ENCODE measurements around the gene ITGB6.
"Not testable (repeated sequence)": the region's sequence is repeated elsewhere in the genome, so short reads cannot be mapped to it uniquely, and the experiment has no call there.

ITGB6 gene

DNA sequence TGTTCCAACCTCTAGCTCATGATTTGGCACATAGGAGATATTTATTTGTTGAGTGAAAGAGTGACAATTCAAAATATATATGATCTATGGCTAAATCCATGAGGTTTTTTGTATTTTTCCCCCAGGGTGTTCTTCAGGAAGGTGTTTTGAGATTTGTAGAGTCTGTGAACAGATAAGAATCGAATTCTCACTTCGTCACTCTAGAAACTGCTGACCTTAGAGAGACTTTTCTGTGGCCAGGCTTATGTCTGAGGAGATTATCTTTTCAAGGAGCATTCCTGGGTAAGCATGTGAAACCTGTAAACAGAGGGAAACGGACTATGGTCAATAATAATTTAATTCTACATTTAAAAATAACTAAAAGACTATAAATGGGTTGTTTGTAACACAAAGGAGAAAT is 849 bp upstream of the ITGB6 start:
- no peak for DNase-seq (ENCODE audit: low read depth, low spot score)
- no peak overlapping the region for H3K4me3 ChIP-seq (ENCODE audit: low read length)

- no peak overlapping the region for H3K4me3 ChIP-seq (ENCODE audit: low read length)
- DNase-seq (ENCODE audit: low read depth, low spot score) = no peak
Observed at GRCh38 chr2:160199053-160199452, 1.0 kb downstream of the ITGB6 start.

GRCh38 chr2:160197587-160197986 is 2.5 kb downstream of the ITGB6 start:
- DNase-seq (ENCODE audit: low read depth, low spot score) = no peak
- no peak overlapping the region for H3K4me3 ChIP-seq (ENCODE audit: low read length)

GRCh38 chr2:160194946-160195345 is 5.1 kb downstream of the ITGB6 start:
- no peak overlapping the region for H3K4me3 ChIP-seq (ENCODE audit: low read length)
- peak; percentile 61 for DNase-seq (ENCODE audit: low read depth, low spot score)

- no peak overlapping the region for H3K4me3 ChIP-seq (ENCODE audit: low read length)
- DNase-seq (ENCODE audit: low read depth, low spot score) = no peak
Observed at GRCh38 chr2:160194351-160194750, 5.7 kb downstream of the ITGB6 start.

DNA sequence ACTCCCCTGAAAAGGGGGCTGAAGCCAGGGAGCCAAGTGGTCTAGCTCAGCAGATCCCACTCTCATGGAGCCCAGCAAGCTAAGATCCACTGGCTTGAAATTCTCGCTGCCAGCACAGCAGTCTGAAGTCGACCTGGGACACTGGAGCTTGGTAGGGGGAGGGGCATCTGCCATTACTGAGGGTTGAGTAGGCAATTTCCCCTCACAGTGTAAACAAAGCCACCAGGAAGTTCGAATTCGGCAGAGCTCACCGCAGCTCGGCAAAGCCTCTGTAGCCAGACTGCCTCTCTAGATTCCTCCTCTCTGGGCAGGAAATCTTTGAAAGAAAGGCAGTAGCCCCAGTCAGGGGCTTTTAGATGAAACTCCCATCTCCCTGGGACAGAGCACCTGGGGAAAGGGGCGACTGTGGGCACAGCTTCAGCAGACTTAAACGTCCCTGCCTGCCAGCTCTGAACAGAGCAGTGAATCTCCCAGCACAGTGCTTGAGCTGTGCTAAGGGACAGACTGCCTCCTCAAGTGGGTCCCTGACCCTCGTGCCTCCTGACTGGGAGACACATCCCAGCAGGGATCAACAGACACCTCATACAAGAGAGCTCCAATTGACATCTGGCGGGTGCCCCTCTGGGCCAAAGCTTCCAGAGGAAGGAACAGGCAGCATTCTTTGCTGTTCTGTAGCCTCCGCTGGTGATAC is 18.8 kb downstream of the ITGB6 start:
- DNase-seq (ENCODE audit: low read depth, low spot score) = peak; percentile 93
- H3K4me3 ChIP-seq (ENCODE audit: low read length) = peak overlapping the region; percentile 19

- not testable (repeated sequence) for DNase-seq (ENCODE audit: low read depth, low spot score)
Observed at GRCh38 chr2:160180690-160181089, 19.4 kb downstream of the ITGB6 start.

DNA sequence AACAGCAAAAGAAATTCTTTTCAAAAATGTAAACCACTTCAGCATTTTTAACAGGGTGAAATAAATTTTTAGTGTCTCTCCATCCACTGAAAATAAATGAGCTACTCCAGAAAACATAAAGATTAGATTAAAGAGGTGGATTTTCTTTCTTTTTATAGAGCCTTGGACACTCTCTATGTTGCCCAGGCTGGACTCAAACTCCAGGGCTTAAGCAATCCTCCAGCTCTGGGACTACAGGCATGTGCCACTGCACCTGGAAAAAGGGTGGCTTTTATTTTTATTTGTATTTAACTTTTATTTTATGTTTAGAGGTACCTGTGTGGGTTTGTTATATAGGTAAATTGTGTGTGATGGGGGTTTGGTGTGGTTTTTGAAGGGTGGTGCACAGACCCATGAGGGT is 19.9 kb downstream of the ITGB6 start:
- DNase-seq (ENCODE audit: low read depth, low spot score) = no peak
- no peak overlapping the region for H3K4me3 ChIP-seq (ENCODE audit: low read length)

More at GRCh38 chr2:160180690-160181089, 19.4 kb downstream of the ITGB6 start:
- H3K4me3 ChIP-seq (ENCODE audit: low read length) = peak overlapping the region; percentile 19

GRCh38 chr2:160175169-160176134 is 24.6 kb downstream of the ITGB6 start:
- no peak for DNase-seq (ENCODE audit: low read depth, low spot score)

DNA sequence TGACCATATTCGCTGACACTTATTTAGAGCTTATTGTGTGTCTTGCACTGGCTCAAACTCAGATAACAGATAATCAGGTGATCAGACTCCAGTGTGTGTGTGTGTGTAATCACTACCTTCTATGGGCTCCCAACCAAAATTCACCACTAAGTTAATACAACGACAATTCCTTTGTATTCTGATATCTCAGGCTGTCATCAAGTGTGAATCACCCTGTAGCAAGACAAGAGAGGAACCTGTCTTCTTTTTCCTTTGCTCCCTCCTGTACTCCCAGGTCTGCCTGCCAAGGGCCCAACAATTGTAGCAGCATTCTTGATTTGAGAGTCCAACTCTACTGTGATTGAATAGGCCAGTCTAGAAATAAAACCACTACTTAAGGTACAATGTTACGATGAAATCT is 25.8 kb downstream of the ITGB6 start:
- no peak for DNase-seq (ENCODE audit: low read depth, low spot score)
- no peak overlapping the region for H3K4me3 ChIP-seq (ENCODE audit: low read length)

More at GRCh38 chr2:160175169-160176134, 24.6 kb downstream of the ITGB6 start:
- no peak overlapping the region for H3K4me3 ChIP-seq (ENCODE audit: low read length)

DNA sequence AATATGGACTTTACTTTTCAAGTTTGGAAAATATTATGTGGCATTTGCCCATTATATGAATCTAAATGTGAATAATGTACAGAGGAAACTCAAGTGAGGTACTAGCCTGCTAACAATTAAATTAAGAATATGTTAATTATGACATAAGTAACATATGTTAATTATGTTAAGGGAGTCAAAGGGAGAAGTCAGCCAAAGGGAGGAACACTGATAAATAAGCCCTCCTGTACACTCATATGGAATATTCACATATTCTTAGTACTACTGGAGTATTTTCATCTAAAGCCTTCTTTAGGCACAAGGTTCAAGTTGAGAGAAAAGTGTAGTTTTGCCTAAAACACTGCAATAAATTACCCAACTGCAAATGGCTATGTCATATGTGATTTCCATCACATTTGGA is 30.1 kb downstream of the ITGB6 start:
- DNase-seq (ENCODE audit: low read depth, low spot score) = no peak
- H3K4me3 ChIP-seq (ENCODE audit: low read length) = no peak overlapping the region

- no peak for DNase-seq (ENCODE audit: low read depth, low spot score)
- no peak overlapping the region for H3K4me3 ChIP-seq (ENCODE audit: low read length)
Observed at GRCh38 chr2:160169471-160169870, 30.6 kb downstream of the ITGB6 start.

GRCh38 chr2:160168878-160169277 is 31.2 kb downstream of the ITGB6 start:
- DNase-seq (ENCODE audit: low read depth, low spot score) = no peak
- H3K4me3 ChIP-seq (ENCODE audit: low read length) = no peak overlapping the region

DNA sequence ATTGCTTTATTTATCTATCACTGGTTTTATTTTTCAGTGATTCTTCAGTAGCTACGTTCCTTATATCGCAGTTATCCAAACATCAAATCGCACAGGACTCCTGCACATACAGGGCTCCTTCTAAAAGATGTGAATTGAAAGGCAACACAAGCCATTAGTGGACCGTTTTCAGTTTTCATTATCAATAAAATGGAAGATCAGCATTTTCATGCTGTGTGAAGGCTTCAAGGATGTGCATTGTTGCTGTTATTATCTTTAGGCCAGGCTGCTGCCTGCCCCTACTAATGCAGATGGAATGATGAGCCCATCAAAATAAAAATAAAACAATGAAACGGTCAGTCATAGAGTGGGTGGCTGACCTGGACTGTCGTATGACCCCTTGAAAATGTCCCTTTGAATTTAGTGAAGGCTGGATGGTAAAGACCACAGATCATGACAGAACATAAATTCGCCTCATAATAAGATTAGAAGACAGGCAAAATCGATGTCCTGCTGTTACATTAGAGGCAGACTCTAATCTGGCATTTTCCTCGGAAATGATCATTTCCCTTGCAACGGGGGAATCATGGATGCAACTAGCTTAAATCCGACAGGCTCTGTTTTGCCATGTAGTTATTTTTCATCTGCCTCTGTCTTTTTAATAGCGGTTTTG is 32.9 kb downstream of the ITGB6 start:
- no peak for DNase-seq (ENCODE audit: low read depth, low spot score)
- no peak overlapping the region for H3K4me3 ChIP-seq (ENCODE audit: low read length)

GRCh38 chr2:160165996-160166395 is 34.1 kb downstream of the ITGB6 start:
- no peak for DNase-seq (ENCODE audit: low read depth, low spot score)
- H3K4me3 ChIP-seq (ENCODE audit: low read length) = no peak overlapping the region

DNA sequence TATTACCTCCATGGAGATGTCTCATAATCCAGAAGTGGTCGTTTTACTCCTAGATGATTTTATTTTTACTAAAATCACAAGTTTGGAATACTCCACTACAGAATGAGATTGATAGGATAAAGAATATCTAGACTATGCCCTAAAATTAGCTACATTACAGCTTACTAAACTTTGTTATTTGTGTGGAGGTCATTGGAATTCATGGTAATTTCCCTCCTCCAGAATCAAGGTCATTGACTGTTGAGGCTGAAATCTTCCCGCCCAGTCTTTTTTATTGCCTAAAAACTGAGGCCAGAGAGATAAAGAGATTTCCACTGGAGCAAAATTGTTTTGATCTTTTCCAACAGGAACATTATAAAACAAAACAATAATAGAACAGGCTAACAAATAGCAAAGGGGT is 35.0 kb downstream of the ITGB6 start:
- no peak overlapping the region for H3K4me3 ChIP-seq (ENCODE audit: low read length)
- no peak for DNase-seq (ENCODE audit: low read depth, low spot score)

DNA sequence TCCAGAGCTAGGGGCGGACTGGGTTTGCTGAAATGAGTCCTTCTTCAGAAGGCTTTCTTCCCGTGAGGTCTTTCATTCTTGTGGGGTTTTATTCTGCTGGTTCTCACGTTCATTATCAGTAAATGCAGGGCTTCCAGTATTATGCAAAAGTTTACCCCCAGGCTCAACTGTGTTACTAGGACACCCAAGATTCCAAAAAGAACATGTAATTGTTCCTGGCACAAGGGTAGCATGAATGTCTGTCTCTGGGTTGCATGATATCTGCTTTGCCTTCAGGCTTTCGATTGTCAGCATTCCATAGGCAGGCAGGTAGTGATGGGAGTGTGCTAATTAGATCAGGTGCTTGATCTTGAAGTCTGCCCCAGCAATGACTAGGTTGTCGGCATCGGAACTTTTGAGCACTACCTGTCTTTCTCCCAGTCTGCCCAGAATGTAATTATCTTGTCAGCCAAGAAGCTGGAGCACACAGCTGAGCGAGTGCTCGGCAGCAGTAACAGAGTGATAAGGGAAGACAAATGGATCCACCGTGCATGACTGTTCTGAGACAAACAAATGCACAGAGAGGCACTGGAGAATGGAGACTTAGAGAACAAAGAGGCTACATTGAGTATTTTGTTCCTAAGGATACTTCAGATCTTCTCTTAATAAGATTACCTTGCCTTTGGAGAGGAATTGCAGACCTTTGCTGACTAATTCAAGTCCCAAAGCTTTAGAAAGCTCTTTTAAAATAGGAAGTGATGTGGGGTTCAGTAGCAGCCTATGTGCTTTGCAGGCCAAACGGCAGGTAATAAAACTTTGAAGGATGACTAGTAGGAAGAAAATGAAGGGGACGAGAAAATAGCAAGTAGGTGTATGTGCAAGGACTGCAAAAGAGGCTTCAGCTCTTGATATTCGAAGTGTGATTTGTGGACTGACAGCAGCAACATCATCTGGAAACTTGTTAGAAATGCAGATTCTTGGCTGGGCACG is 41.9 kb downstream of the ITGB6 start:
- DNase-seq (ENCODE audit: low read depth, low spot score) = no peak
- H3K4me3 ChIP-seq (ENCODE audit: low read length) = no peak overlapping the region

DNA sequence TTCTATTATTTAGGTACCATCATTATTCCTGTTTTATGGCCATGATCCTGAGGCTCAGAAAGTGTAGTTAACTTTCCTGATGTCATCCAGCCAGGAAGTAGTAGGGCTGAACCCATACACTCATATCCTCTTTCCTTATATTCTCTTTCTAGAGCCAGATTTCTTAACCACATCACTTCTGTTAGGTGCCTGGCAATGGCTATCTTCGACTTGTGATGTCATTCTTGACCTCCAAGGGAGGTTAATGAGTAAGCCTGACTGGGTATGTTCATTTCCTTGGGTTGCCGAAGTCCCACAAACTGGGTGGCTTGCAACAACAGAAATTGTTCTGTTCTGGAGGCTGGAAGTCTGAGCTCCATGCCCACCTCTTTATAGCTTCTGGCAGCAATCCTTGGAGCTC is 43.4 kb downstream of the ITGB6 start:
- no peak for DNase-seq (ENCODE audit: low read depth, low spot score)
- H3K4me3 ChIP-seq (ENCODE audit: low read length) = no peak overlapping the region

DNA sequence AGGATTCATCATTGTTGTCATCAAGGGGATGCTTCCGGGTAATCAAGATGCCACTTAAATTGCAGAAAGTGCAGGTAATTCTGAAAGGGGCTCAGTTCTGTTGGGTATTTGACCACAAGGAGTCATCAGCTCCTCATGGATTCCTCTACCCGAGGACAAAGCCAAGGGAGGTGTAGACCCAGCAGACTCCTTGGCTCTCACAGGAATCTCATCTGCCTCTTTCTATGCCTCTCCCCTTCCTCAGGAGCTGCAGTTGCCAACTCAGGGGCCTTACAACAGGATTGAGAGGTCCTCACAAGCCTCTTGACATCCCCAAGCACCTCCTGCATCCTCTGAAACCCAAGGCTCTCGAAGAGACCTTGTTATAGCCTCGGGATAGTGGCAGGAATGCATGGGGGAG is 44.0 kb downstream of the ITGB6 start:
- no peak for DNase-seq (ENCODE audit: low read depth, low spot score)
- H3K4me3 ChIP-seq (ENCODE audit: low read length) = no peak overlapping the region
